Ascending aorta (tissue), 2 donors: ENCODE data around the gene APBB2. TPM values are rescaled to one million over a fixed set of nuclear protein-coding genes. Genes with fewer than 3 reads are reported as not detected.

ENCODE experiments used
- DNase-seq, 2 donors: peaks; one replicate each; pipeline ENCODE4 v3.0.0-alpha.2; 2019; ENCODE audit warnings: low spot score in 2 of 2
- H3K27ac ChIP-seq, 2 donors: fragments of 200-600 bp; sonication (generic); one replicate each; pipeline ENCODE4 v1.5.1; 2016 to 2017; ENCODE audit warnings: mild to moderate bottlenecking in 1 of 2
- H3K27me3 ChIP-seq: fragments of 200-600 bp; sonication (generic); one replicate; pipeline ENCODE4 v1.5.1; 2017
- H3K36me3 ChIP-seq, 2 donors: fragments of 200-600 bp; sonication (generic); one replicate each; pipeline ENCODE4 v1.5.1; 2016
- H3K4me1 ChIP-seq, 2 donors: fragments of 200-600 bp; sonication (generic); one replicate each; pipeline ENCODE4 v1.5.1; 2016 to 2017; ENCODE audit warnings: mild to moderate bottlenecking in 1 of 2
- H3K4me3 ChIP-seq, 2 donors: fragments of 200-600 bp; sonication (generic); one replicate each; pipeline ENCODE4 v1.5.1; 2016 to 2017; ENCODE audit warnings: mild to moderate bottlenecking in 1 of 2
- H3K9me3 ChIP-seq, 2 donors: fragments of 200-600 bp; sonication (generic); one replicate each; pipeline ENCODE4 v1.5.1; 2016
- CTCF ChIP-seq, 3 experiments: fragments of 200-600 bp in 2 of 3; fragments of 450-650 bp in 1 of 3; sonication (generic) in 2 of 3; IDR thresholded peaks; one replicate each; pipeline ENCODE4 v1.5.1; 2016 to 2019; ENCODE audit warnings: antibody characterized with exemption in 3 of 3, mild to moderate bottlenecking in 1 of 3, moderate library complexity in 1 of 3
- intact Hi-C: fragments of 100-400 bp; cut with DNase I; formaldehyde crosslinking; loops from one replicate; pipeline ENCODE4 v1.15.1; 2023
- total RNA-seq: library from RNA; depleted of rRNA; stranded (reverse); fragments of >200 nt; gene quantifications from one replicate; pipeline ENCODE4 v1.1.0, GENCODE V29; 2016

The APBB2 gene
- total RNA-seq, 1 donor from 2014 or later = 51.4 TPM

GRCh38 chr4:40953283-40954087 is 260.9 kb downstream of the APBB2 start:
- H3K4me3 ChIP-seq = peak overlapping the region in 1 of 2 donors; percentile 44
- peaks cover 25 to 59% of the 10 kb centered on the region in 2 donors for H3K4me1 ChIP-seq
- peak in 1 of 2 donors; percentile 71 for DNase-seq
- intact Hi-C loops = no loop called here
- no peaks in the 10 kb centered on the region for H3K36me3 ChIP-seq
- no peaks in the 10 kb centered on the region for H3K27me3 ChIP-seq
- H3K9me3 ChIP-seq = no peaks in the 10 kb centered on the region
- no peak for TF ChIP-seq CTCF (IDR thresholded peaks at IDR 0.05)
- H3K27ac ChIP-seq = peak overlapping the region; percentile 92 to 95

GRCh38 chr4:40952672-40953071 is 261.7 kb downstream of the APBB2 start:
- Histone ChIP-seq H3K36me3 (no peaks in the 10 kb centered on the region), H3K27me3 (no peaks in the 10 kb centered on the region), H3K4me3 (no peak overlapping the region), H3K27ac (peak overlapping the region; percentile 92 to 95), H3K9me3 (no peaks in the 10 kb centered on the region), H3K4me1 (peaks cover 28 to 66% of the 10 kb centered on the region in 2 donors)
- intact Hi-C loops = no loop called here
- no peak for DNase-seq
- TF ChIP-seq CTCF (IDR thresholded peaks at IDR 0.05) = no peak

GRCh38 chr4:40952217-40952616 is 262.1 kb downstream of the APBB2 start:
- no peak for DNase-seq
- H3K4me1 ChIP-seq = peaks cover 28 to 62% of the 10 kb centered on the region in 2 donors
- H3K4me3 ChIP-seq = no peak overlapping the region
- no peaks in the 10 kb centered on the region for H3K36me3 ChIP-seq
- H3K27me3 ChIP-seq = no peaks in the 10 kb centered on the region
- intact Hi-C loops = no loop called here
- TF ChIP-seq CTCF (IDR thresholded peaks at IDR 0.05) = no peak
- H3K9me3 ChIP-seq = no peaks in the 10 kb centered on the region
- peak overlapping the region; percentile 92 to 95 for H3K27ac ChIP-seq

- intact Hi-C loops = no loop called here
- DNase-seq = no peak
- no peaks in the 10 kb centered on the region for H3K36me3 ChIP-seq
- H3K4me1 ChIP-seq = peaks cover 25 to 52% of the 10 kb centered on the region in 2 donors
- H3K27me3 ChIP-seq = no peaks in the 10 kb centered on the region
- no peak overlapping the region for H3K4me3 ChIP-seq
- no peaks in the 10 kb centered on the region for H3K9me3 ChIP-seq
- TF ChIP-seq CTCF (IDR thresholded peaks at IDR 0.05) = no peak
- H3K27ac ChIP-seq = peak overlapping the region; percentile 32 to 95
Measured at GRCh38 chr4:40951026-40951425, 263.3 kb downstream of the APBB2 start.

- H3K9me3 ChIP-seq = no peaks in the 10 kb centered on the region
- H3K27ac ChIP-seq = peak overlapping the region; percentile 83 to 95
- no peaks in the 10 kb centered on the region for H3K27me3 ChIP-seq
- DNase-seq = no peak
- peaks cover 13 to 38% of the 10 kb centered on the region in 2 donors for H3K4me1 ChIP-seq
- H3K4me3 ChIP-seq = peak overlapping the region; percentile 31 to 53
- intact Hi-C loops = no loop called here
- H3K36me3 ChIP-seq = no peaks in the 10 kb centered on the region
- TF ChIP-seq CTCF (IDR thresholded peaks at IDR 0.05) = no peak
Measured at GRCh38 chr4:40949358-40950100, 264.8 kb downstream of the APBB2 start.
